Breast epithelium (tissue), 3 donors: ENCODE measurements around the gene THSD4.

Source experiments
- CTCF ChIP-seq, 3 donors: fragments of 450-650 bp; IDR thresholded peaks; one replicate each; pipeline ENCODE4 v1.5.1; 2016 to 2017; ENCODE audit warnings: antibody characterized with exemption in 3 of 3, mild to moderate bottlenecking in 3 of 3, moderate library complexity in 3 of 3
- POLR2A ChIP-seq: fragments of 450-650 bp; IDR thresholded peaks from one replicate; pipeline ENCODE4 v1.6.1; 2016; ENCODE audit warnings: antibody characterized with exemption, mild to moderate bottlenecking, moderate library complexity

- TF ChIP-seq CTCF (IDR thresholded peaks at IDR 0.05): no peak
- TF ChIP-seq POLR2A: no peak
Measured at GRCh38 chr15:71437404-71437803, 322.1 kb downstream of the THSD4 start.
